GM23338 (cell line): Measurements from ENCODE around the gene PYY. TPM values are rescaled to one million over a fixed set of nuclear protein-coding genes. Genes with fewer than 3 reads are reported as not detected.

ENCODE experiments used
- ATAC-seq: fragments of 200-7000 bp; cut with Tn5 transposase; 3 replicates; pipeline ENCODE4 v1.9.1; 2020
- DNase-seq: peaks from one replicate; pipeline ENCODE4 v3.0.0-alpha.2; 2015; ENCODE audit warnings: low spot score
- H2AFZ ChIP-seq: fragments of 200-600 bp; sonication (generic); 2 replicates; pipeline ENCODE4 v1.8.0; 2016; ENCODE audit warnings: antibody characterized with exemption, mild to moderate bottlenecking, moderate library complexity
- H3F3A ChIP-seq: fragments of 200-600 bp; sonication (generic); replicated peaks from 2 replicates; pipeline ENCODE4 v1.8.0; 2017; ENCODE audit warnings: antibody characterized with exemption, mixed run types, low read depth
- H3K27ac ChIP-seq: fragments of 200-600 bp; sonication (generic); 2 replicates; pipeline ENCODE4 v1.6.1; 2016; ENCODE audit warnings: low read depth
- H3K27me3 ChIP-seq: fragments of 200-600 bp; sonication (generic); 2 replicates; pipeline ENCODE4 v1.8.0; 2016; ENCODE audit warnings: mild to moderate bottlenecking, mixed run types, moderate library complexity; ENCODE audit not compliant: insufficient read depth
- H3K36me3 ChIP-seq: fragments of 200-600 bp; sonication (generic); 2 replicates; pipeline ENCODE4 v1.8.0; 2016; ENCODE audit warnings: mild to moderate bottlenecking; ENCODE audit not compliant: insufficient read depth
- H3K4me1 ChIP-seq: fragments of 200-600 bp; sonication (generic); 2 replicates; pipeline ENCODE4 v1.8.0; 2016; ENCODE audit warnings: mild to moderate bottlenecking, moderate library complexity; ENCODE audit not compliant: insufficient read depth
- H3K4me2 ChIP-seq: fragments of 200-600 bp; sonication (generic); 2 replicates; pipeline ENCODE4 v1.7.1; 2017; ENCODE audit warnings: mixed run types
- H3K4me3 ChIP-seq: fragments of 200-600 bp; sonication (generic); 2 replicates; pipeline ENCODE4 v1.6.1; 2016; ENCODE audit warnings: mixed run types
- H3K79me2 ChIP-seq: fragments of 200-600 bp; sonication (generic); replicated peaks from 2 replicates; pipeline ENCODE4 v1.8.0; 2017; ENCODE audit warnings: mild to moderate bottlenecking; ENCODE audit not compliant: insufficient read depth
- H3K9me2 ChIP-seq: fragments of 200-600 bp; sonication (generic); 2 replicates; pipeline ENCODE4 v1.8.0; 2017; ENCODE audit not compliant: insufficient read depth
- H4K20me1 ChIP-seq: fragments of 200-600 bp; sonication (generic); replicated peaks from 2 replicates; pipeline ENCODE4 v1.8.0; 2017; ENCODE audit warnings: mild to moderate bottlenecking; ENCODE audit not compliant: insufficient read depth
- H3K27ac Mint-ChIP-seq: 2 replicates; pipeline ENCODE4 v1.8.0; 2020; ENCODE audit warnings: inconsistent platforms, mild to moderate bottlenecking, moderate library complexity, mixed read lengths
- H3K27me3 Mint-ChIP-seq: 3 replicates; pipeline ENCODE4 v1.8.0; 2022; ENCODE audit warnings: low read depth, mild to moderate bottlenecking, moderate library complexity, mixed read lengths, inconsistent platforms; ENCODE audit not compliant: insufficient read depth, poor library complexity
- H3K36me3 Mint-ChIP-seq: 3 replicates; pipeline ENCODE4 v1.8.0; 2021; ENCODE audit warnings: low read depth, mild to moderate bottlenecking, inconsistent platforms, moderate library complexity, mixed read lengths
- H3K4me1 Mint-ChIP-seq: 3 replicates; pipeline ENCODE4 v1.8.0; 2020; ENCODE audit warnings: mild to moderate bottlenecking, inconsistent platforms, mixed read lengths
- H3K4me3 Mint-ChIP-seq: 3 replicates; pipeline ENCODE4 v1.8.0; 2021; ENCODE audit warnings: moderate library complexity, mild to moderate bottlenecking, inconsistent platforms, mixed read lengths
- H3K9me3 Mint-ChIP-seq: 3 replicates; pipeline ENCODE4 v1.8.0; 2020; ENCODE audit warnings: moderate library complexity, mild to moderate bottlenecking, inconsistent platforms, mixed read lengths
- EZH2 ChIP-seq: fragments of 200-600 bp; sonication (generic); IDR thresholded peaks from one replicate; pipeline ENCODE4 v1.8.0; 2017; ENCODE audit warnings: antibody characterized with exemption, mild to moderate bottlenecking, low read depth; ENCODE audit not compliant: unreplicated experiment
- EZH2phosphoT487 ChIP-seq: fragments of 200-600 bp; sonication (generic); IDR thresholded peaks from one replicate; pipeline ENCODE4 v1.8.1; 2018; ENCODE audit warnings: antibody characterized with exemption; ENCODE audit not compliant: unreplicated experiment
- NANOG ChIP-seq: IDR thresholded peaks from 2 replicates; pipeline ENCODE4 v1.6.1; 2016; ENCODE audit warnings: antibody characterized with exemption, borderline replicate concordance
- STAT1 ChIP-seq: IDR thresholded peaks from one replicate; pipeline ENCODE4 v1.6.1; 2016; ENCODE audit warnings: antibody characterized with exemption; ENCODE audit not compliant: unreplicated experiment
- ZNF331 ChIP-seq: fragments of 250-450 bp; sonication (Bioruptor Pico); IDR thresholded peaks from 2 replicates; pipeline ENCODE4 v1.5.0; 2020; ENCODE audit warnings: low read depth, mild to moderate bottlenecking, moderate library complexity
- polyA plus RNA-seq: library from polyadenylated mRNA; unstranded; fragments of >200 nt; fragmentation: Nextera tagmentation; extraction: Ambion mirVana; gene quantifications from 2 replicates; pipeline ENCODE4 v1.2.1, GENCODE V29; 2016
- total RNA-seq: library from RNA; depleted of rRNA; stranded (reverse); fragments of >200 nt; shearing (Covaris generic); gene quantifications from 2 replicates; pipeline ENCODE4 v1.2.3, GENCODE V29; 2014
- TF ChIP-seq, protein P1 (sequence below): IDR thresholded peaks from one replicate; pipeline ENCODE4 v1.6.1; 2018; ENCODE audit warnings: antibody characterized with exemption; ENCODE audit not compliant: unreplicated experiment
- TF ChIP-seq, protein P2 (sequence below), 2 experiments: fragments of 200-600 bp in 1 of 2; sonication (generic) in 1 of 2; conservative IDR thresholded peaks; 2 replicates each; pipeline versions ENCODE4 v1.5.1 to v1.6.1; 2016 to 2017; ENCODE audit warnings: antibody characterized with exemption in 2 of 2, low read depth in 2 of 2, mild to moderate bottlenecking in 2 of 2, moderate library complexity in 1 of 2

PYY gene
- total and polyA plus RNA-seq, 2 experiments from 2014 or later, result 0.56 to 8.5 TPM

DNA sequence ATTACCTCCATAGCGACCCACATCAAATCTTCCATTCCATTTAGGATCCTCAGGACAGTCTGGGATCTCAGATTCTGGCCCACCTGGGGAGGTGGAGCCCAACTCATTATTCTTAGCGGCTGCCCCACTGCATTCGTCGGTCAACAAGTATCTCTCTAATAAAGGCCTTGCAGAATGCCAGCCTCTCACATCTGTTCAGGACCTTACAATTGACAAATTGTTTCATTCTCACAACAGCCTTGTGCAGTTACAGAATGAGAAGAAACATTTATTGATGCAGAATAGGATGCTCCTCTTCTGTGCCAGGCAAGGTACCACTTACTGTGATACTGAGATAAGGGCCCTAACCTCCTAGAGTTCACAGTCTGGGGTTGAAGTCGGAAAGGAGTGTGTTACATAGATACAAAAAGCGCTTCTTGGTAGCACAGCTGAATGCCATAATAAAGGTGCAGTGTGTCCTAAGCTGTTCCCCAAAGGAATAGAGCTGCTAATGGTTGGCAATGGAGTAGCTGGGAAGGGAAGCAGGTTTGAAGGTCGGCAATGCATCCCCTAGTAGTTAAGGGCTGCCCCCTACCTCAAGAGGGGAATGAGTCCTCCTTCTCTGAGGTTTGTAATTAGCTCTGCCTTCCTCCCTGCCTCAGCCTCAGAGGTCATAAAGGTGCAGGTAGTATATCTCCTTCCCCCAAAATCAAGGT, 44.1 kb downstream of the PYY start (continued):
- TF ChIP-seq, protein P1, sequence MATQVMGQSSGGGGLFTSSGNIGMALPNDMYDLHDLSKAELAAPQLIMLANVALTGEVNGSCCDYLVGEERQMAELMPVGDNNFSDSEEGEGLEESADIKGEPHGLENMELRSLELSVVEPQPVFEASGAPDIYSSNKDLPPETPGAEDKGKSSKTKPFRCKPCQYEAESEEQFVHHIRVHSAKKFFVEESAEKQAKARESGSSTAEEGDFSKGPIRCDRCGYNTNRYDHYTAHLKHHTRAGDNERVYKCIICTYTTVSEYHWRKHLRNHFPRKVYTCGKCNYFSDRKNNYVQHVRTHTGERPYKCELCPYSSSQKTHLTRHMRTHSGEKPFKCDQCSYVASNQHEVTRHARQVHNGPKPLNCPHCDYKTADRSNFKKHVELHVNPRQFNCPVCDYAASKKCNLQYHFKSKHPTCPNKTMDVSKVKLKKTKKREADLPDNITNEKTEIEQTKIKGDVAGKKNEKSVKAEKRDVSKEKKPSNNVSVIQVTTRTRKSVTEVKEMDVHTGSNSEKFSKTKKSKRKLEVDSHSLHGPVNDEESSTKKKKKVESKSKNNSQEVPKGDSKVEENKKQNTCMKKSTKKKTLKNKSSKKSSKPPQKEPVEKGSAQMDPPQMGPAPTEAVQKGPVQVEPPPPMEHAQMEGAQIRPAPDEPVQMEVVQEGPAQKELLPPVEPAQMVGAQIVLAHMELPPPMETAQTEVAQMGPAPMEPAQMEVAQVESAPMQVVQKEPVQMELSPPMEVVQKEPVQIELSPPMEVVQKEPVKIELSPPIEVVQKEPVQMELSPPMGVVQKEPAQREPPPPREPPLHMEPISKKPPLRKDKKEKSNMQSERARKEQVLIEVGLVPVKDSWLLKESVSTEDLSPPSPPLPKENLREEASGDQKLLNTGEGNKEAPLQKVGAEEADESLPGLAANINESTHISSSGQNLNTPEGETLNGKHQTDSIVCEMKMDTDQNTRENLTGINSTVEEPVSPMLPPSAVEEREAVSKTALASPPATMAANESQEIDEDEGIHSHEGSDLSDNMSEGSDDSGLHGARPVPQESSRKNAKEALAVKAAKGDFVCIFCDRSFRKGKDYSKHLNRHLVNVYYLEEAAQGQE, result no peak
- TF ChIP-seq NANOG, result no peak

DNA sequence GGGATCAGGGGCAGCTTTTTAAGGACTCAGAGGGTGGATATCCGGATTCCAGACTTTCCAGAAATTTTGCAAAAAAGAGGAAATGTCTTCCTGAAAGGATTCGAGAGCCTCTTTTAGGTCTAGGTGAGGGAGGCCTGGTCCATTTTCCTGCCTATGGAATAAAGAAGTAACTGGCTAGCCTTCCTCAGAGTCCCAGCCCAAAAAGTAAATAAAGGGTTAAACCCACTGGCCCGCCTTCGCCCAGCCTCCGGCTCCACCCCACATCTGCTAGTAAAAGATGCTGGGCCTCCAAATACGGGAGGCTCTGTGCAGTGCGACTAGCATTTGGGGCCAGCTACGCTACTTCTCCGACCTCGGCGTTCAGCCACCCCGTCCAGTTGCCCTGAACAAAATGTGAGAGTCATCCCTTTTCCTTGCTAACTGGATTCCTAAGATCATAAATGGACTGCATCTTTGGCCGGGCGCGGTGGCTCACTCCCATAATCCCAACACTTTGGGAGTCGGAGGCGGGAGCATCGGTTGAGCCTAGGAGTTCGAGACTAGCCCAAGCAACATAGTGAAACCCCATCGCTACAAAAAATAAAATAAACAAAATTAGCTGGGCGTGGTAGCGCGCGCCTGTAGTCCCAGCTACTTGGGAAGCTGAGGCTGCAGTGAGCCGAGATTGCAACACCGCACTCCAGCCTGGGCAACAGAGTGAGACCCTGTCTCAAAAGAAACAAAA, 45.6 kb downstream of the PYY start:
- peaks cover 33% of the 10 kb centered on the region for H3K27me3 Mint-ChIP-seq
- peak overlapping the region; percentile 100 for H2AFZ ChIP-seq
- H3K27ac ChIP-seq, result no peak overlapping the region
- ATAC-seq, result peak; percentile 29
- H3K4me1 Mint-ChIP-seq, result peaks cover 21% of the 10 kb centered on the region
- peak overlapping the region; percentile 90 for H3K4me3 ChIP-seq
- H3K27ac Mint-ChIP-seq, result no peak overlapping the region
- H4K20me1 ChIP-seq, result no peaks in the 10 kb centered on the region; the same call in 1 of the 2 replicates
- H3F3A ChIP-seq, result no peaks in the 10 kb centered on the region
- no peaks in the 10 kb centered on the region for H3K9me2 ChIP-seq
- H3K9me3 Mint-ChIP-seq, result no peaks in the 10 kb centered on the region
- TF ChIP-seq EZH2 (peak; percentile 30), STAT1 (no peak)
- peaks cover 27% of the 10 kb centered on the region for H3K4me1 ChIP-seq
- peaks cover 50% of the 10 kb centered on the region for H3K27me3 ChIP-seq
- H3K36me3 ChIP-seq, result no peaks in the 10 kb centered on the region
- no peaks in the 10 kb centered on the region for H3K79me2 ChIP-seq
- peak overlapping the region; percentile 99 for H3K4me2 ChIP-seq
- peak; percentile 88 for DNase-seq
- no peaks in the 10 kb centered on the region for H3K36me3 Mint-ChIP-seq
- H3K4me3 Mint-ChIP-seq, result peak overlapping the region; percentile 72

DNA sequence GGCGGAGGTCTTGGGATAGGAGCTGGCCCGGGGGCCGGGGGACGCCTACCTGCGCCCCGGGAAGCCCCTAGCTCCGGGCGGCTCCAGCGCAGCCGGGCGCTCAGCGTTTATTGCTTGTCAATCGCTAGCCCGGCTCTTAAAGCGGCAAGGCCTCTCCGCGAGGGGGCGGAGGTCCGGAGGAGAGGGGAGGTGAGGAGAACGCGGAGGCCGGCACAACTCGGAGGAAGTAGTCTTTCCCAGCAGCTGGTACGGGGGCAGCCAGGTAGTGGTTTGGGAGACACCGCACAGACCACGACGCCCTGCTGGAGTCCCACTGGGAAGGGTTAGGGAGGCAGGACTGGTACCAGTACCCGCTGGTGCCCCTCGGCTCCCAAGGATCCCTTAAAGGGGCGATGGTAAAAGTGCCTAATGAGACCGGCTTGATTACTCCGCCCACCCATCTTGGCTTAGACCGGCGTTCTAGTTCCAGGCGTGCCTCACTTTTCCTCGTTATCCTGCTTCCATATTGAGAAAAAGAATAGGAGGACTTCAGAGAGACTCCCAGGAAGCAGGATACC, 46.2 kb downstream of the PYY start, which contains the start of gene MPP2:
Gene MPP2 (minus strand): TSS at position 112 of the 557 bp plus-strand sequence. CDS start 3,076 bp downstream, outside the sequence.
- Mint-ChIP-seq H3K27ac (no peak within 1 kb of the TSS), H3K36me3 (no peaks in the 10 kb centered on the region), H3K27me3 (peaks cover 33% of the 10 kb centered on the region), H3K4me3 (peak within 1 kb of the TSS; percentile 72), H3K9me3 (no peaks in the 10 kb centered on the region), H3K4me1 (peaks cover 22% of the 10 kb centered on the region)
- DNase-seq (peak; percentile 96), ATAC-seq (peak; percentile 58)
- Histone ChIP-seq H3K4me3 (peak within 1 kb of the TSS; percentile 90), H3K4me2 (peak within 1 kb of the TSS; percentile 99), H4K20me1 (no peaks in the 10 kb centered on the region; the same call in 1 of the 2 replicates), H3K79me2 (no peaks in the 10 kb centered on the region), H3K4me1 (peaks cover 27% of the 10 kb centered on the region), H3K27me3 (peaks cover 50% of the 10 kb centered on the region), H3F3A (no peaks in the 10 kb centered on the region), H3K9me2 (no peaks in the 10 kb centered on the region), H3K36me3 (no peaks in the 10 kb centered on the region), H2AFZ (peak within 1 kb of the TSS; percentile 100), H3K27ac (no peak within 1 kb of the TSS)
- TF ChIP-seq EZH2phosphoT487 (no peak), ZNF331 (CRISPR knock-in tag) (no peak), NANOG (no peak)
- TF ChIP-seq, protein P2, sequence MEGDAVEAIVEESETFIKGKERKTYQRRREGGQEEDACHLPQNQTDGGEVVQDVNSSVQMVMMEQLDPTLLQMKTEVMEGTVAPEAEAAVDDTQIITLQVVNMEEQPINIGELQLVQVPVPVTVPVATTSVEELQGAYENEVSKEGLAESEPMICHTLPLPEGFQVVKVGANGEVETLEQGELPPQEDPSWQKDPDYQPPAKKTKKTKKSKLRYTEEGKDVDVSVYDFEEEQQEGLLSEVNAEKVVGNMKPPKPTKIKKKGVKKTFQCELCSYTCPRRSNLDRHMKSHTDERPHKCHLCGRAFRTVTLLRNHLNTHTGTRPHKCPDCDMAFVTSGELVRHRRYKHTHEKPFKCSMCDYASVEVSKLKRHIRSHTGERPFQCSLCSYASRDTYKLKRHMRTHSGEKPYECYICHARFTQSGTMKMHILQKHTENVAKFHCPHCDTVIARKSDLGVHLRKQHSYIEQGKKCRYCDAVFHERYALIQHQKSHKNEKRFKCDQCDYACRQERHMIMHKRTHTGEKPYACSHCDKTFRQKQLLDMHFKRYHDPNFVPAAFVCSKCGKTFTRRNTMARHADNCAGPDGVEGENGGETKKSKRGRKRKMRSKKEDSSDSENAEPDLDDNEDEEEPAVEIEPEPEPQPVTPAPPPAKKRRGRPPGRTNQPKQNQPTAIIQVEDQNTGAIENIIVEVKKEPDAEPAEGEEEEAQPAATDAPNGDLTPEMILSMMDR (conservative IDR thresholded peaks at IDR 0.05; ENCODE audit: low read depth in 2 of 2), result no peak
